HepG2 (cell line): ENCODE data around the gene CLEC2D. TPM values are rescaled to one million over a fixed set of nuclear protein-coding genes. Genes with fewer than 3 reads are reported as not detected.
A peak's percentile ranks its signal among the peaks of the same experiment; 100 is the strongest.

Experiments
- BORCS8-MEF2B ChIP-seq: sonication (generic); formaldehyde crosslinking; IDR thresholded peaks from 2 replicates; pipeline ENCODE4 v1.8.0; 2022; ENCODE audit warnings: mild to moderate bottlenecking, missing genetic modification reagents
- EP300 ChIP-seq, 3 experiments: sonication (generic) in 1 of 3; formaldehyde crosslinking in 1 of 3; IDR thresholded peaks; 2 replicates each; pipeline versions ENCODE4 v1.5.1 to v1.6.1; 2011 to 2020; ENCODE audit warnings: low read depth in 2 of 3, low read length in 2 of 3, borderline replicate concordance in 1 of 3, improper control_type of control experiment in 1 of 3, mild to moderate bottlenecking in 1 of 3, missing genetic modification reagents in 1 of 3, moderate library complexity in 1 of 3
- FOXP1 ChIP-seq, 2 experiments: fragments of 450-650 bp in 1 of 2; IDR thresholded peaks; 2 replicates each; pipeline ENCODE4 v1.6.1; 2017 to 2018; ENCODE audit warnings: antibody characterized with exemption in 1 of 2
- KMT2A ChIP-seq: sonication (generic); formaldehyde crosslinking; IDR thresholded peaks from 2 replicates; pipeline ENCODE4 v1.4.0; 2020; ENCODE audit warnings: missing genetic modification reagents
- KMT2B ChIP-seq: IDR thresholded peaks from 2 replicates; pipeline ENCODE4 v1.6.1; 2016; ENCODE audit warnings: missing genetic modification reagents, missing compliant biosample characterization
- MTA1 ChIP-seq: sonication (generic); formaldehyde crosslinking; IDR thresholded peaks from 2 replicates; pipeline ENCODE4 v1.4.0; 2020; ENCODE audit warnings: missing genetic modification reagents, mild to moderate bottlenecking, borderline replicate concordance
- PHF5A ChIP-seq: IDR thresholded peaks from one replicate; pipeline ENCODE4 v1.6.1; 2018; ENCODE audit warnings: low read depth, missing genetic modification reagents; ENCODE audit not compliant: unreplicated experiment
- SNRNP70 ChIP-seq: fragments of 200-400 bp; formaldehyde crosslinking; IDR thresholded peaks from 2 replicates; pipeline ENCODE4 v1.6.1; 2017; ENCODE audit warnings: mild to moderate bottlenecking, low read depth, low read length, moderate library complexity
- SP1 ChIP-seq, 2 experiments: fragments of 450-650 bp in 1 of 2; sonication (generic) in 1 of 2; formaldehyde crosslinking in 1 of 2; IDR thresholded peaks; 2 replicates each; pipeline versions ENCODE4 v1.4.0 to v1.6.1; 2016 to 2020; ENCODE audit warnings: missing genetic modification reagents in 1 of 2
- SP4 ChIP-seq: sonication (generic); formaldehyde crosslinking; IDR thresholded peaks from 2 replicates; pipeline ENCODE4 v1.8.1; 2023; ENCODE audit warnings: mild to moderate bottlenecking, missing genetic modification reagents
- THYN1 ChIP-seq: sonication (generic); formaldehyde crosslinking; IDR thresholded peaks from 2 replicates; pipeline ENCODE4 v1.8.1; 2023; ENCODE audit warnings: low read depth, mild to moderate bottlenecking, moderate library complexity, missing genetic modification reagents, borderline replicate concordance
- ZBTB20 ChIP-seq: sonication (generic); formaldehyde crosslinking; IDR thresholded peaks from 2 replicates; pipeline ENCODE4 v1.8.1; 2023; ENCODE audit warnings: missing genetic modification reagents, low read depth, mild to moderate bottlenecking, borderline replicate concordance
- ZBTB42 ChIP-seq: sonication (generic); formaldehyde crosslinking; IDR thresholded peaks from 2 replicates; pipeline ENCODE4 v1.5.0; 2020; ENCODE audit warnings: mild to moderate bottlenecking, missing genetic modification reagents
- ZFX ChIP-seq: sonication (generic); formaldehyde crosslinking; IDR thresholded peaks from 2 replicates; pipeline ENCODE4 v1.4.0; 2020; ENCODE audit warnings: mild to moderate bottlenecking, low read depth, missing genetic modification reagents, moderate library complexity
- ZNF207 ChIP-seq: fragments of 450-650 bp; IDR thresholded peaks from 2 replicates; pipeline ENCODE4 v1.6.1; 2016; ENCODE audit warnings: antibody characterized with exemption, borderline replicate concordance
- ZNF333 ChIP-seq: sonication (generic); formaldehyde crosslinking; IDR thresholded peaks from 2 replicates; pipeline ENCODE4 v1.4.0; 2020; ENCODE audit warnings: mild to moderate bottlenecking, missing genetic modification reagents, borderline replicate concordance
- polyA plus RNA-seq, 8 experiments: library from polyadenylated mRNA; depleted of rRNA in 3 of 8; stranded (reverse) in 7 of 8; unstranded in 1 of 8; fragments of >200 nt; fragmentation: Illumina TruSeq in 4 of 8; extraction: Trizol in 4 of 8; gene quantifications; 2 replicates each; pipeline versions ENCODE4 v1.2.1 to v1.2.3, GENCODE V29; 2011 to 2016; ENCODE audit warnings: low read depth in 4 of 8, missing spikeins in 1 of 8, mixed read lengths in 1 of 8; ENCODE audit not compliant: insufficient read depth in 1 of 8
- total RNA-seq, 5 experiments: library from RNA; depleted of rRNA; stranded (reverse); fragments of >200 nt; fragmentation: Illumina TruSeq; extraction: Trizol; gene quantifications; 2 replicates each; pipeline ENCODE4 v1.2.3, GENCODE V29; 2016; ENCODE audit warnings: low read depth in 1 of 5
- TF ChIP-seq, protein P1 (sequence below): sonication (generic); formaldehyde crosslinking; IDR thresholded peaks from 2 replicates; pipeline ENCODE4 v1.4.0; 2020; ENCODE audit warnings: missing genetic modification reagents
- TF ChIP-seq, protein P2 (sequence below): sonication (generic); formaldehyde crosslinking; IDR thresholded peaks from 2 replicates; pipeline ENCODE4 v1.8.0; 2022; ENCODE audit warnings: missing genetic modification reagents, mild to moderate bottlenecking, inconsistent platforms, borderline replicate concordance
- TF ChIP-seq, protein P3 (sequence below): sonication (generic); formaldehyde crosslinking; IDR thresholded peaks from 2 replicates; pipeline ENCODE4 v1.8.1; 2023; ENCODE audit warnings: mild to moderate bottlenecking, missing genetic modification reagents

CLEC2D gene
- total and polyA plus RNA-seq, 2 of the 13 experiments (the other 11 are each of a cell fraction or from before 2014, with no cell fraction given), result 2.5 to 8.6 TPM

DNA sequence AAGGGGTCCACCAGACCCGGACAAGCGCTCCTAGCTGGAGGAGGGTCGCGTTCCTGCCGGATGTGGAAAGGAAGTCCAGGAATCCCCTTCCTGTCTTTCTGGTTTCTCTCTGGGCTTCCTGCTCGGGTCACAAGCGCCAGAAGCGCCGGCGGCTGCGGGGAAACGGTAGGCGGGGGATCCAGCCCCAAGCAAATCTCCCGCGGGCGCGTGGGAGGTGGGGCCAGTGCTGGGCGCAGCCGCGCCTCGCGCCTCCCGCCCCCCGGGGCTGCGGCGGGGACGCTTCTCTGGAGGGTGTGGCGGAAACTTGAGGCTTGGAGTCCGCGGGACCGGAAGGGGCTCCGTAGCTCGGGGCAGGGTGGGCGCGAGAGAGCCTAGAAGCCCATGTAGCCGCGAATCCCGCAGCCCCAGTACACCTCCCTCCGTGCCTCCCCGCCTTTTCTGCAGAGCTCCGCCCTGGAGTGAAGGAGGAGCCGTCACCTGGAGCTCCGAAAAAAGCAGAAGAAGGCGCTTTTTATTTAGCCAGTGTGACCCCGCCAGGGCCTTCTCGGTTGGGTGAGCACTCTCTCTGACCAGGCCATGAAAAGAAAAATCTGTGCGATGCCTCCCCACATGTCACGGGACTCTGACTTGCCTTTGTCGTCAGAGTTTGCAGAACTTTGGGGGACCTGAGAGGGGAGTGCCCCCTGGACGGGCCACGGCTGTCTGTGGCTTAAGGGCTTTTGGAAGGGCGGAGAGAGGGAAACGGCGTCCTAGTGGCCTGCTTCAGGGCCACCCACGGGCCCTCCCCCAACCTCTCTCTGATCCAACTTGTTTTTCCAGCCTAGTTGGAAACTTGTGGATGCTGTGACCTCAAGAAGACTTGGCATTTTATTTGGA, 21.4 kb upstream of the CLEC2D start (continued):
- TF ChIP-seq MTA1 (CRISPR knock-in tag) (peak; percentile 68; the same call in 1 of the 2 replicates), SNRNP70 (no peak), ZNF207 (no peak), FOXP1 (IDR thresholded peaks at IDR 0.05) (no peak), FOXP1 (CRISPR knock-in tag; IDR thresholded peaks at IDR 0.05) (no peak), ZBTB20 (CRISPR knock-in tag) (no peak), THYN1 (CRISPR knock-in tag) (peak; percentile 61; the same call in 1 of the 2 replicates), ZBTB42 (0 out of 2 replicates have a peak, but pooled peaks have one; percentile 23), PHF5A (no peak), SP1 (IDR thresholded peaks at IDR 0.05) (no peak), SP1 (CRISPR knock-in tag; IDR thresholded peaks at IDR 0.05) (0 out of 2 replicates have a peak, but pooled peaks have one; percentile 27), EP300 (IDR thresholded peaks at IDR 0.05; ENCODE audit: low read depth in 2 of 2, low read length in 2 of 2) (no peak), EP300 (CRISPR knock-in tag; IDR thresholded peaks at IDR 0.05; ENCODE audit: borderline replicate concordance) (no peak), BORCS8-MEF2B (CRISPR knock-in tag) (peak; percentile 87; the same call in 1 of the 2 replicates), KMT2A (CRISPR knock-in tag) (0 out of 2 replicates have a peak, but pooled peaks have one; percentile 34), KMT2B (CRISPR knock-in tag) (no peak), ZNF333 (CRISPR knock-in tag) (peak; percentile 79; the same call in 1 of the 2 replicates), ZFX (CRISPR knock-in tag) (peak; percentile 83), SP4 (peak; percentile 75)
- TF ChIP-seq, protein P1, sequence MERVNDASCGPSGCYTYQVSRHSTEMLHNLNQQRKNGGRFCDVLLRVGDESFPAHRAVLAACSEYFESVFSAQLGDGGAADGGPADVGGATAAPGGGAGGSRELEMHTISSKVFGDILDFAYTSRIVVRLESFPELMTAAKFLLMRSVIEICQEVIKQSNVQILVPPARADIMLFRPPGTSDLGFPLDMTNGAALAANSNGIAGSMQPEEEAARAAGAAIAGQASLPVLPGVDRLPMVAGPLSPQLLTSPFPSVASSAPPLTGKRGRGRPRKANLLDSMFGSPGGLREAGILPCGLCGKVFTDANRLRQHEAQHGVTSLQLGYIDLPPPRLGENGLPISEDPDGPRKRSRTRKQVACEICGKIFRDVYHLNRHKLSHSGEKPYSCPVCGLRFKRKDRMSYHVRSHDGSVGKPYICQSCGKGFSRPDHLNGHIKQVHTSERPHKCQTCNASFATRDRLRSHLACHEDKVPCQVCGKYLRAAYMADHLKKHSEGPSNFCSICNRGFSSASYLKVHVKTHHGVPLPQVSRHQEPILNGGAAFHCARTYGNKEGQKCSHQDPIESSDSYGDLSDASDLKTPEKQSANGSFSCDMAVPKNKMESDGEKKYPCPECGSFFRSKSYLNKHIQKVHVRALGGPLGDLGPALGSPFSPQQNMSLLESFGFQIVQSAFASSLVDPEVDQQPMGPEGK (CRISPR knock-in tag), result peak; percentile 88
- TF ChIP-seq, protein P2, sequence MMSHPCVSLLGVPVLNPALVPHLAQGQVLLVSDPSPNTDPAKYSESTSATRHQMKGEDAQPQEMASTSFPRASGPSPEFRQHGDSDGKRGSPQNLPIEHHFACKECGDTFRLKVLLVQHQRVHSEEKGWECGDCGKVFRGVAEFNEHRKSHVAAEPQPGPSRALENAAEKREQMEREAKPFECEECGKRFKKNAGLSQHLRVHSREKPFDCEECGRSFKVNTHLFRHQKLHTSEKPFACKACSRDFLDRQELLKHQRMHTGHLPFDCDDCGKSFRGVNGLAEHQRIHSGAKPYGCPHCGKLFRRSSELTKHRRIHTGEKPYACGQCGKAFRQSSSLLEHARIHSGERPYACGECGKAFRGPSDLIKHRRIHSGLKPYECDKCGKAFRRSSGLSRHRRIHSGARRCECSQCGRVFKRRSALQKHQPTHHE (CRISPR knock-in tag), result peak; percentile 64
- TF ChIP-seq, protein P3, sequence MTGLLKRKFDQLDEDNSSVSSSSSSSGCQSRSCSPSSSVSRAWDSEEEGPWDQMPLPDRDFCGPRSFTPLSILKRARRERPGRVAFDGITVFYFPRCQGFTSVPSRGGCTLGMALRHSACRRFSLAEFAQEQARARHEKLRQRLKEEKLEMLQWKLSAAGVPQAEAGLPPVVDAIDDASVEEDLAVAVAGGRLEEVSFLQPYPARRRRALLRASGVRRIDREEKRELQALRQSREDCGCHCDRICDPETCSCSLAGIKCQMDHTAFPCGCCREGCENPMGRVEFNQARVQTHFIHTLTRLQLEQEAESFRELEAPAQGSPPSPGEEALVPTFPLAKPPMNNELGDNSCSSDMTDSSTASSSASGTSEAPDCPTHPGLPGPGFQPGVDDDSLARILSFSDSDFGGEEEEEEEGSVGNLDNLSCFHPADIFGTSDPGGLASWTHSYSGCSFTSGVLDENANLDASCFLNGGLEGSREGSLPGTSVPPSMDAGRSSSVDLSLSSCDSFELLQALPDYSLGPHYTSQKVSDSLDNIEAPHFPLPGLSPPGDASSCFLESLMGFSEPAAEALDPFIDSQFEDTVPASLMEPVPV (CRISPR knock-in tag), result peak; percentile 89
